GM19452 (cell line): ENCODE measurements around the gene FASTK.

Experiments
- ATAC-seq: cut with Tn5 transposase; IDR thresholded peaks from one replicate; pipeline ENCODE4 v1.9.1; 2021; ENCODE audit not compliant: unreplicated experiment

Gene FASTK

GRCh38 chr7:151118108-151119054, 37.8 kb upstream of the FASTK start:
- ATAC-seq: no peak

- ATAC-seq: no peak
Measured at GRCh38 chr7:151117565-151117964, 37.0 kb upstream of the FASTK start.

- no peak for ATAC-seq
Measured at GRCh38 chr7:151116603-151117440, 36.2 kb upstream of the FASTK start.

- ATAC-seq: no peak
Measured at GRCh38 chr7:151115836-151116418, 35.3 kb upstream of the FASTK start.

GRCh38 chr7:151115121-151115835, 34.7 kb upstream of the FASTK start:
- no peak for ATAC-seq

GRCh38 chr7:151114151-151115090, 33.8 kb upstream of the FASTK start:
- ATAC-seq: no peak

- no peak for ATAC-seq
Measured at GRCh38 chr7:151113344-151114150, 32.9 kb upstream of the FASTK start.

- peak; percentile 85 for ATAC-seq
Measured at GRCh38 chr7:151110941-151111645, 30.5 kb upstream of the FASTK start.

GRCh38 chr7:151110236-151110940, 29.8 kb upstream of the FASTK start:
- ATAC-seq: no peak

GRCh38 chr7:151109094-151110048, 28.8 kb upstream of the FASTK start:
- ATAC-seq: no peak

GRCh38 chr7:151107882-151108281, 27.3 kb upstream of the FASTK start:
- ATAC-seq: no peak

GRCh38 chr7:151104411-151105235, 24.0 kb upstream of the FASTK start:
- no peak for ATAC-seq

GRCh38 chr7:151103973-151104372, 23.4 kb upstream of the FASTK start:
- no peak for ATAC-seq

- no peak for ATAC-seq
Measured at GRCh38 chr7:151102991-151103390, 22.4 kb upstream of the FASTK start.

- ATAC-seq: no peak
Measured at GRCh38 chr7:151101621-151102396, 21.2 kb upstream of the FASTK start.
